D341Med (cell line): Measurements from ENCODE around the gene MS4A18.
A peak's percentile ranks its signal among the peaks of the same experiment; 100 is the strongest.
"Not testable (repeated sequence)": the region's sequence is repeated elsewhere in the genome, so short reads cannot be mapped to it uniquely, and the experiment has no call there.

ENCODE experiments used
- DNase-seq: peaks from one replicate; pipeline ENCODE4 v3.0.0; 2012; ENCODE audit warnings: low spot score

The MS4A18 gene

GRCh38 chr11:60739114-60739513 is 14.6 kb downstream of the MS4A18 start:
- no peak for DNase-seq

GRCh38 chr11:60740573-60740972 is 16.1 kb downstream of the MS4A18 start:
- DNase-seq: no peak

GRCh38 chr11:60741421-60741820 is 16.9 kb downstream of the MS4A18 start:
- DNase-seq: no peak

GRCh38 chr11:60743058-60743457 is 18.5 kb downstream of the MS4A18 start:
- DNase-seq: no peak

GRCh38 chr11:60744114-60744513 is 19.6 kb downstream of the MS4A18 start:
- no peak for DNase-seq

GRCh38 chr11:60747359-60747873 is 22.9 kb downstream of the MS4A18 start:
- DNase-seq: no peak

- DNase-seq: no peak
Measured at GRCh38 chr11:60748225-60748624, 23.7 kb downstream of the MS4A18 start.

GRCh38 chr11:60748821-60749220 is 24.3 kb downstream of the MS4A18 start:
- DNase-seq: no peak

- DNase-seq: no peak
Measured at GRCh38 chr11:60750911-60751310, 26.4 kb downstream of the MS4A18 start.

- DNase-seq: no peak
Measured at GRCh38 chr11:60753309-60753708, 28.8 kb downstream of the MS4A18 start.

- no peak for DNase-seq
Measured at GRCh38 chr11:60754887-60755286, 30.4 kb downstream of the MS4A18 start.

GRCh38 chr11:60756307-60757032 is 31.9 kb downstream of the MS4A18 start, which contains the start of gene MS4A15:
MS4A15 (plus strand) TSS chr11:60756867; CDS start chr11:60763734, 6,867 bp downstream.
- DNase-seq: peak; percentile 70

GRCh38 chr11:60757231-60757800 is 32.8 kb downstream of the MS4A18 start:
- no peak for DNase-seq

- not testable (repeated sequence) for DNase-seq
Measured at GRCh38 chr11:60758671-60759070, 34.2 kb downstream of the MS4A18 start.

- not testable (repeated sequence) for DNase-seq
Measured at GRCh38 chr11:60759438-60760225, 35.1 kb downstream of the MS4A18 start.

GRCh38 chr11:60761436-60762190 is 37.1 kb downstream of the MS4A18 start:
- DNase-seq: no peak

- DNase-seq: no peak
Measured at GRCh38 chr11:60762851-60763691, 38.6 kb downstream of the MS4A18 start.

- DNase-seq: no peak
Measured at GRCh38 chr11:60763692-60764369, 39.3 kb downstream of the MS4A18 start.

- DNase-seq: no peak
Measured at GRCh38 chr11:60764879-60765278, 40.4 kb downstream of the MS4A18 start.

- DNase-seq: no peak
Measured at GRCh38 chr11:60765355-60765754, 40.8 kb downstream of the MS4A18 start.
